ENCODE results near the gene GSDME. TPM values are rescaled to one million over a fixed set of nuclear protein-coding genes. Genes with fewer than 3 reads are reported as not detected.
"Not testable (repeated sequence)": the region's sequence is repeated elsewhere in the genome, so short reads cannot be mapped to it uniquely, and the experiment has no call there.

The GSDME gene
- total and polyA plus RNA-seq, 4 donors: 3.2 to 4.0 (median 3.7) TPM

- Histone ChIP-seq H3K27me3 (ENCODE audit: control insufficient read depth in 4 of 4, insufficient read depth in 4 of 4, low read length in 3 of 4) (no peaks in the 10 kb centered on the region), H3K9me3 (ENCODE audit: control insufficient read depth in 4 of 4, low read length in 3 of 4) (no peaks in the 10 kb centered on the region), H3K27ac (ENCODE audit: low read depth in 1 of 2, low read length in 2 of 2) (no peak overlapping the region), H3K36me3 (ENCODE audit: control insufficient read depth in 4 of 4, insufficient read depth in 3 of 4, low read depth in 1 of 4, low read length in 3 of 4) (no peaks in the 10 kb centered on the region), H3K4me1 (ENCODE audit: control insufficient read depth in 4 of 4, insufficient read depth in 4 of 4, low read length in 3 of 4) (no peaks in the 10 kb centered on the region), H3K9ac (ENCODE audit: low read depth in 1 of 2, low read length in 2 of 2) (no peak overlapping the region), H3K4me3 (ENCODE audit: low read depth in 1 of 3, low read length in 3 of 3) (no peak overlapping the region)
- no peak for TF ChIP-seq FOXA2 (IDR thresholded peaks at IDR 0.05)
- no peak for TF ChIP-seq YY1 (IDR thresholded peaks at IDR 0.05)
- no peak for TF ChIP-seq EGR1 (IDR thresholded peaks at IDR 0.05; ENCODE audit: low read depth in 2 of 2)
- no peak for TF ChIP-seq HNF4A (conservative IDR thresholded peaks at IDR 0.05)
- TF ChIP-seq TAF1 (conservative IDR thresholded peaks at IDR 0.05): no peak
- no peak for TF ChIP-seq JUND (IDR thresholded peaks at IDR 0.05)
- no peak for DNase-seq (ENCODE audit: low spot score)
- WGBS: 85% methylated on average over 9 of the region's 9 CpGs
Measured at GRCh38 chr7:24795407-24795767, 38.1 kb upstream of the GSDME start.

GRCh38 chr7:24794751-24795406 is 37.6 kb upstream of the GSDME start:
- DNase-seq (ENCODE audit: low spot score); H3K36me3 ChIP-seq (ENCODE audit: control insufficient read depth in 4 of 4, insufficient read depth in 3 of 4, low read depth in 1 of 4, low read length in 3 of 4); H3K4me3 ChIP-seq (ENCODE audit: low read depth in 1 of 3, low read length in 3 of 3); H3K27ac ChIP-seq (ENCODE audit: low read depth in 1 of 2, low read length in 2 of 2); H3K9me3 ChIP-seq (ENCODE audit: control insufficient read depth in 4 of 4, low read length in 3 of 4); H3K9ac ChIP-seq (ENCODE audit: low read depth in 1 of 2, low read length in 2 of 2); H3K27me3 ChIP-seq (ENCODE audit: control insufficient read depth in 4 of 4, insufficient read depth in 4 of 4, low read length in 3 of 4); H3K4me1 ChIP-seq (ENCODE audit: control insufficient read depth in 4 of 4, insufficient read depth in 4 of 4, low read length in 3 of 4): not testable (repeated sequence)
- 94% methylated on average over 22 of the region's 22 CpGs for WGBS

- Histone ChIP-seq H3K27ac (ENCODE audit: low read depth in 1 of 2, low read length in 2 of 2) (no peak overlapping the region), H3K4me1 (ENCODE audit: control insufficient read depth in 4 of 4, insufficient read depth in 4 of 4, low read length in 3 of 4) (no peaks in the 10 kb centered on the region), H3K9ac (ENCODE audit: low read depth in 1 of 2, low read length in 2 of 2) (no peak overlapping the region), H3K4me3 (ENCODE audit: low read depth in 1 of 3, low read length in 3 of 3) (no peak overlapping the region), H3K27me3 (ENCODE audit: control insufficient read depth in 4 of 4, insufficient read depth in 4 of 4, low read length in 3 of 4) (no peaks in the 10 kb centered on the region), H3K9me3 (ENCODE audit: control insufficient read depth in 4 of 4, low read length in 3 of 4) (no peaks in the 10 kb centered on the region), H3K36me3 (ENCODE audit: control insufficient read depth in 4 of 4, insufficient read depth in 3 of 4, low read depth in 1 of 4, low read length in 3 of 4) (no peaks in the 10 kb centered on the region)
- no peak for DNase-seq (ENCODE audit: low spot score)
- TF ChIP-seq, protein P1, sequence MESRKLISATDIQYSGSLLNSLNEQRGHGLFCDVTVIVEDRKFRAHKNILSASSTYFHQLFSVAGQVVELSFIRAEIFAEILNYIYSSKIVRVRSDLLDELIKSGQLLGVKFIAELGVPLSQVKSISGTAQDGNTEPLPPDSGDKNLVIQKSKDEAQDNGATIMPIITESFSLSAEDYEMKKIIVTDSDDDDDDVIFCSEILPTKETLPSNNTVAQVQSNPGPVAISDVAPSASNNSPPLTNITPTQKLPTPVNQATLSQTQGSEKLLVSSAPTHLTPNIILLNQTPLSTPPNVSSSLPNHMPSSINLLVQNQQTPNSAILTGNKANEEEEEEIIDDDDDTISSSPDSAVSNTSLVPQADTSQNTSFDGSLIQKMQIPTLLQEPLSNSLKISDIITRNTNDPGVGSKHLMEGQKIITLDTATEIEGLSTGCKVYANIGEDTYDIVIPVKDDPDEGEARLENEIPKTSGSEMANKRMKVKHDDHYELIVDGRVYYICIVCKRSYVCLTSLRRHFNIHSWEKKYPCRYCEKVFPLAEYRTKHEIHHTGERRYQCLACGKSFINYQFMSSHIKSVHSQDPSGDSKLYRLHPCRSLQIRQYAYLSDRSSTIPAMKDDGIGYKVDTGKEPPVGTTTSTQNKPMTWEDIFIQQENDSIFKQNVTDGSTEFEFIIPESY (IDR thresholded peaks at IDR 0.05): no peak
- TF ChIP-seq, protein P2, sequence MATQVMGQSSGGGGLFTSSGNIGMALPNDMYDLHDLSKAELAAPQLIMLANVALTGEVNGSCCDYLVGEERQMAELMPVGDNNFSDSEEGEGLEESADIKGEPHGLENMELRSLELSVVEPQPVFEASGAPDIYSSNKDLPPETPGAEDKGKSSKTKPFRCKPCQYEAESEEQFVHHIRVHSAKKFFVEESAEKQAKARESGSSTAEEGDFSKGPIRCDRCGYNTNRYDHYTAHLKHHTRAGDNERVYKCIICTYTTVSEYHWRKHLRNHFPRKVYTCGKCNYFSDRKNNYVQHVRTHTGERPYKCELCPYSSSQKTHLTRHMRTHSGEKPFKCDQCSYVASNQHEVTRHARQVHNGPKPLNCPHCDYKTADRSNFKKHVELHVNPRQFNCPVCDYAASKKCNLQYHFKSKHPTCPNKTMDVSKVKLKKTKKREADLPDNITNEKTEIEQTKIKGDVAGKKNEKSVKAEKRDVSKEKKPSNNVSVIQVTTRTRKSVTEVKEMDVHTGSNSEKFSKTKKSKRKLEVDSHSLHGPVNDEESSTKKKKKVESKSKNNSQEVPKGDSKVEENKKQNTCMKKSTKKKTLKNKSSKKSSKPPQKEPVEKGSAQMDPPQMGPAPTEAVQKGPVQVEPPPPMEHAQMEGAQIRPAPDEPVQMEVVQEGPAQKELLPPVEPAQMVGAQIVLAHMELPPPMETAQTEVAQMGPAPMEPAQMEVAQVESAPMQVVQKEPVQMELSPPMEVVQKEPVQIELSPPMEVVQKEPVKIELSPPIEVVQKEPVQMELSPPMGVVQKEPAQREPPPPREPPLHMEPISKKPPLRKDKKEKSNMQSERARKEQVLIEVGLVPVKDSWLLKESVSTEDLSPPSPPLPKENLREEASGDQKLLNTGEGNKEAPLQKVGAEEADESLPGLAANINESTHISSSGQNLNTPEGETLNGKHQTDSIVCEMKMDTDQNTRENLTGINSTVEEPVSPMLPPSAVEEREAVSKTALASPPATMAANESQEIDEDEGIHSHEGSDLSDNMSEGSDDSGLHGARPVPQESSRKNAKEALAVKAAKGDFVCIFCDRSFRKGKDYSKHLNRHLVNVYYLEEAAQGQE (IDR thresholded peaks at IDR 0.05): no peak
- TF ChIP-seq TAF1 (conservative IDR thresholded peaks at IDR 0.05) (no peak), NR2F2 (IDR thresholded peaks at IDR 0.05) (no peak), FOXA2 (IDR thresholded peaks at IDR 0.05) (no peak), JUND (IDR thresholded peaks at IDR 0.05) (no peak), RAD21 (IDR thresholded peaks at IDR 0.05) (no peak), FOXA1 (IDR thresholded peaks at IDR 0.05) (no peak), HNF4G (IDR thresholded peaks at IDR 0.05) (no peak)
- TF ChIP-seq, protein P3, sequence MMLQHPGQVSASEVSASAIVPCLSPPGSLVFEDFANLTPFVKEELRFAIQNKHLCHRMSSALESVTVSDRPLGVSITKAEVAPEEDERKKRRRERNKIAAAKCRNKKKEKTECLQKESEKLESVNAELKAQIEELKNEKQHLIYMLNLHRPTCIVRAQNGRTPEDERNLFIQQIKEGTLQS (IDR thresholded peaks at IDR 0.05): no peak
- TF ChIP-seq, protein P4, sequence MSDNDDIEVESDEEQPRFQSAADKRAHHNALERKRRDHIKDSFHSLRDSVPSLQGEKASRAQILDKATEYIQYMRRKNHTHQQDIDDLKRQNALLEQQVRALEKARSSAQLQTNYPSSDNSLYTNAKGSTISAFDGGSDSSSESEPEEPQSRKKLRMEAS (IDR thresholded peaks at IDR 0.05): no peak
- 75% methylated on average over 9 of the region's 9 CpGs for WGBS
Measured at GRCh38 chr7:24793982-24794648, 36.9 kb upstream of the GSDME start.

Data from liver (tissue), 9 donors.